ENCODE data around the gene TXK.

Gene TXK

DNA sequence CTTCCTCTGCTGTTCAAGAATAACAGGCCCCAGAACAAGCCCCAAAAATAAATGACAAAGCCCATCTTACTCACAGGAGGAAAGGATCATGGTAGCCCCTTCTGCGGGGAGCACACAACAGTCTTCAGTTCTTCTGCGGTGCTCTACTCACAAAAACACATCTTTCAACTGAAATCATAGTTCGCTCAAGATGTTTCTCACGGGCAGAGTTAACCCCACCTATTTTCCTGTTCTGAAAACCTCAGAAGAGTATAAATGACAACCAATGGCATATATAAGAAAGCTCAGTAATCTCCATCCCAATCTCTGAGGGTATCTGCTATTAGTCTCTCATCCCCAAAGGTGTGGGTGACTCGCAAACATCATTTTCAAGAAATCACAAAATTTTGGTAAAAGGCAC, at the start of gene TXK:
Gene TXK (minus strand): TSS at position 170 of the 400 bp plus-strand sequence. CDS start 80 bp downstream, at position 90.
- TF ChIP-seq, protein P1, sequence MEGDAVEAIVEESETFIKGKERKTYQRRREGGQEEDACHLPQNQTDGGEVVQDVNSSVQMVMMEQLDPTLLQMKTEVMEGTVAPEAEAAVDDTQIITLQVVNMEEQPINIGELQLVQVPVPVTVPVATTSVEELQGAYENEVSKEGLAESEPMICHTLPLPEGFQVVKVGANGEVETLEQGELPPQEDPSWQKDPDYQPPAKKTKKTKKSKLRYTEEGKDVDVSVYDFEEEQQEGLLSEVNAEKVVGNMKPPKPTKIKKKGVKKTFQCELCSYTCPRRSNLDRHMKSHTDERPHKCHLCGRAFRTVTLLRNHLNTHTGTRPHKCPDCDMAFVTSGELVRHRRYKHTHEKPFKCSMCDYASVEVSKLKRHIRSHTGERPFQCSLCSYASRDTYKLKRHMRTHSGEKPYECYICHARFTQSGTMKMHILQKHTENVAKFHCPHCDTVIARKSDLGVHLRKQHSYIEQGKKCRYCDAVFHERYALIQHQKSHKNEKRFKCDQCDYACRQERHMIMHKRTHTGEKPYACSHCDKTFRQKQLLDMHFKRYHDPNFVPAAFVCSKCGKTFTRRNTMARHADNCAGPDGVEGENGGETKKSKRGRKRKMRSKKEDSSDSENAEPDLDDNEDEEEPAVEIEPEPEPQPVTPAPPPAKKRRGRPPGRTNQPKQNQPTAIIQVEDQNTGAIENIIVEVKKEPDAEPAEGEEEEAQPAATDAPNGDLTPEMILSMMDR (conservative IDR thresholded peaks at IDR 0.05; ENCODE audit: low read length): no peak
- no peak for TF ChIP-seq EZH2phosphoT487 (IDR thresholded peaks at IDR 0.05; ENCODE audit: borderline replicate concordance)

GRCh38 chr4:48180234-48180633, 46.2 kb upstream of the TXK start:
- H4K20me1 ChIP-seq (ENCODE audit: insufficient read depth, low read length, poor library complexity, severe bottlenecking): peaks cover 16% of the 10 kb centered on the region
- H3K4me1 ChIP-seq (ENCODE audit: insufficient read depth, low read length, poor library complexity, severe bottlenecking): peaks cover 24% of the 10 kb centered on the region
- H3K9me3 ChIP-seq (ENCODE audit: insufficient read depth, low read depth, low read length): peaks cover 7% of the 10 kb centered on the region; the same call in 1 of the 2 replicates
- TF ChIP-seq EZH2phosphoT487 (IDR thresholded peaks at IDR 0.05; ENCODE audit: borderline replicate concordance): no peak
- TF ChIP-seq, protein P1 (conservative IDR thresholded peaks at IDR 0.05; ENCODE audit: low read length): no peak
- H3F3A ChIP-seq (ENCODE audit: low read depth): no peaks in the 10 kb centered on the region; the same call in 1 of the 2 replicates
- H3K36me3 ChIP-seq (ENCODE audit: insufficient read depth, low read length): peaks cover 32% of the 10 kb centered on the region; the same call in 1 of the 2 replicates
- H3K79me2 ChIP-seq (ENCODE audit: insufficient read depth, low read length): peaks cover 84% of the 10 kb centered on the region
- no peak overlapping the region for H3K4me2 ChIP-seq (ENCODE audit: low read depth, low read length, poor library complexity, severe bottlenecking)
- no peaks in the 10 kb centered on the region for H3K27me3 ChIP-seq (ENCODE audit: insufficient read depth, low read length, poor library complexity, severe bottlenecking)
- H2AFZ ChIP-seq (ENCODE audit: low read length): no peak overlapping the region
- no peak overlapping the region for H3K9ac ChIP-seq (ENCODE audit: low read depth, low read length, poor library complexity, severe bottlenecking)
- no peak overlapping the region for H3K4me3 ChIP-seq (ENCODE audit: low read length, poor library complexity, severe bottlenecking)
- H3K9me2 ChIP-seq (replicated peaks; ENCODE audit: low read depth, low read length): no peaks in the 10 kb centered on the region

More for the DNA sequence above, at the start of gene TXK:
- H3K4me2 ChIP-seq (ENCODE audit: low read depth, low read length, poor library complexity, severe bottlenecking): no peak within 1 kb of the TSS
- H3K9me2 ChIP-seq (replicated peaks; ENCODE audit: low read depth, low read length): no peaks in the 10 kb centered on the region
- peaks cover 29% of the 10 kb centered on the region for H3K4me1 ChIP-seq (ENCODE audit: insufficient read depth, low read length, poor library complexity, severe bottlenecking)
- no peaks in the 10 kb centered on the region for H3K27me3 ChIP-seq (ENCODE audit: insufficient read depth, low read length, poor library complexity, severe bottlenecking)
- peaks cover 48% of the 10 kb centered on the region for H3K36me3 ChIP-seq (ENCODE audit: insufficient read depth, low read length)
- H3K9me3 ChIP-seq (ENCODE audit: insufficient read depth, low read depth, low read length): no peaks in the 10 kb centered on the region
- no peak within 1 kb of the TSS for H3K9ac ChIP-seq (ENCODE audit: low read depth, low read length, poor library complexity, severe bottlenecking)
- H2AFZ ChIP-seq (ENCODE audit: low read length): no peak within 1 kb of the TSS
- H3K4me3 ChIP-seq (ENCODE audit: low read length, poor library complexity, severe bottlenecking): no peak within 1 kb of the TSS
- peaks cover 2% of the 10 kb centered on the region; the same call in 1 of the 2 replicates for H3F3A ChIP-seq (ENCODE audit: low read depth)
- no peaks in the 10 kb centered on the region for H4K20me1 ChIP-seq (ENCODE audit: insufficient read depth, low read length, poor library complexity, severe bottlenecking)
- H3K79me2 ChIP-seq (ENCODE audit: insufficient read depth, low read length): no peaks in the 10 kb centered on the region

DNA sequence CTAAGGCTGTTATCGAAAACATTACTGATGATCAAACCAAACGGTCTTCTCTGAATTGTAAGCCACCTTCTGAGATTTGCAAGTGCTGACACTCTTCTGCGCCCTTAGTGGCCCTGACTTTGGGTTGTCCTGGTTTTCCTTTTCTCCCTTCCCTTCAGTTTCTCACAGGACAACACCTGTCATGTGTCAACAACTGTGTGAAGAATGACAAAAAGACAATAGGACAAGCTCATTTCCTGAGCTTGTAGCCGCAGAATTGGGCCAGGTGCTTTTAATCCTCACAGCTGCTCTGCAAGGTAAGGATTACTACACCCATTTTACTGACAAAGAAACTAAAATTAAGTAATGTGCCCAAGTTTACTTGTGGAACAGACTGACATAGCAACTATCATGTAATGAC, 44.9 kb upstream of the TXK start:
- H3K4me2 ChIP-seq (ENCODE audit: low read depth, low read length, poor library complexity, severe bottlenecking): no peak overlapping the region
- peaks cover 77% of the 10 kb centered on the region for H3K79me2 ChIP-seq (ENCODE audit: insufficient read depth, low read length)
- no peak overlapping the region for H3K4me3 ChIP-seq (ENCODE audit: low read length, poor library complexity, severe bottlenecking)

More for the DNA sequence above, 44.9 kb upstream of the TXK start:
- H3K4me1 ChIP-seq (ENCODE audit: insufficient read depth, low read length, poor library complexity, severe bottlenecking): peaks cover 27% of the 10 kb centered on the region
- TF ChIP-seq EZH2phosphoT487 (IDR thresholded peaks at IDR 0.05; ENCODE audit: borderline replicate concordance): no peak
- TF ChIP-seq, protein P1 (conservative IDR thresholded peaks at IDR 0.05; ENCODE audit: low read length): no peak
- peaks cover 43% of the 10 kb centered on the region; the same call in 1 of the 2 replicates for H3K36me3 ChIP-seq (ENCODE audit: insufficient read depth, low read length)
- H2AFZ ChIP-seq (ENCODE audit: low read length): no peak overlapping the region
- no peaks in the 10 kb centered on the region; the same call in 1 of the 2 replicates for H3F3A ChIP-seq (ENCODE audit: low read depth)
- no peaks in the 10 kb centered on the region for H3K27me3 ChIP-seq (ENCODE audit: insufficient read depth, low read length, poor library complexity, severe bottlenecking)
- H3K9ac ChIP-seq (ENCODE audit: low read depth, low read length, poor library complexity, severe bottlenecking): no peak overlapping the region
- peaks cover 7% of the 10 kb centered on the region; the same call in 1 of the 2 replicates for H3K9me3 ChIP-seq (ENCODE audit: insufficient read depth, low read depth, low read length)
- H3K9me2 ChIP-seq (replicated peaks; ENCODE audit: low read depth, low read length): no peaks in the 10 kb centered on the region
- H4K20me1 ChIP-seq (ENCODE audit: insufficient read depth, low read length, poor library complexity, severe bottlenecking): peaks cover 14% of the 10 kb centered on the region
